HCT116 (cell line): ENCODE measurements around the gene GUK1. TPM values are rescaled to one million over a fixed set of nuclear protein-coding genes. Genes with fewer than 3 reads are reported as not detected.

ENCODE experiments used
- ATAC-seq: fragments of 200-7000 bp; cut with Tn5 transposase; 2 replicates; pipeline ENCODE4 v1.9.1; 2020; ENCODE audit warnings: mild to moderate bottlenecking, moderate library complexity
- BruUV-seq: library from RNA; stranded (reverse); fragments of 400-500 nt; replicated peaks from 2 replicates; lab custom pipeline; 2021; lab: Mats Ljungman, UMichigan
- CTCF ChIA-PET: fragments of 300-600 bp; sonication (Branson Sonifier 250); formaldehyde crosslinking; loops from one replicate; lab custom pipeline; 2021; ENCODE audit warnings: antibody characterized with exemption; lab: Charles Lee
- POLR2A ChIA-PET: fragments of 300-600, 350-600 bp; sonication (Branson Sonifier 250); formaldehyde crosslinking; loops from one replicate; lab custom pipeline; 2021; ENCODE audit warnings: antibody characterized with exemption; lab: Charles Lee
- RAD21 ChIA-PET, 2 experiments: fragments of 300-600 bp; sonication (Branson Sonifier 250); formaldehyde crosslinking; loops; one replicate each; lab custom pipeline; 2023; ENCODE audit warnings: low total read pairs in 2 of 2; ENCODE audit not compliant: uncharacterized antibody in 2 of 2, unreplicated experiment in 2 of 2, low non-redundant PET in 1 of 2; lab: Charles Lee
- DNase-seq: peaks from one replicate; pipeline ENCODE4 v3.0.0-alpha.2; 2010; ENCODE audit warnings: low read depth, low spot score
- H2AFZ ChIP-seq: fragments of 200-600 bp; shearing (Covaris generic), sonication (generic); 2 replicates; pipeline ENCODE4 v1.6.1; 2017; ENCODE audit warnings: low read depth, mixed run types, mixed read lengths, antibody characterized with exemption, low read length; ENCODE audit not compliant: poor library complexity, severe bottlenecking
- H3K27ac ChIP-seq: 2 replicates; pipeline ENCODE4 v1.5.1; 2012; ENCODE audit warnings: low read depth, low read length
- H3K27me3 ChIP-seq: fragments of 200-600 bp; sonication (generic); 2 replicates; pipeline ENCODE4 v1.6.1; 2016; ENCODE audit warnings: mixed run types, low read length, mixed read lengths; ENCODE audit not compliant: insufficient read depth
- H3K36me3 ChIP-seq, 2 experiments: fragments of 200-500 bp in 1 of 2; fragments of 200-600 bp in 1 of 2; sonication (Bioruptor generic) in 1 of 2; sonication (generic) in 1 of 2; 2 replicates each; pipeline versions ENCODE4 v1.5.1 to v1.6.1; 2014 to 2016; ENCODE audit warnings: low read length in 2 of 2, inconsistent platforms in 1 of 2, mixed read lengths in 1 of 2, mixed run types in 1 of 2; ENCODE audit not compliant: insufficient read depth in 2 of 2, control insufficient read depth in 1 of 2
- H3K4me1 ChIP-seq, 2 experiments: fragments of 200-600 bp in 1 of 2; sonication (generic) in 1 of 2; 2 replicates each; pipeline versions ENCODE4 v1.5.1 to v1.6.1; 2012 to 2017; ENCODE audit warnings: low read length in 2 of 2, inconsistent platforms in 1 of 2, mild to moderate bottlenecking in 1 of 2, mixed read lengths in 1 of 2, mixed run types in 1 of 2, moderate library complexity in 1 of 2; ENCODE audit not compliant: insufficient read depth in 2 of 2, control insufficient read depth in 1 of 2
- H3K4me2 ChIP-seq: fragments of 200-600 bp; sonication (generic); 2 replicates; pipeline ENCODE4 v1.6.1; 2017; ENCODE audit warnings: mixed run types, low read length, mixed read lengths
- H3K4me3 ChIP-seq, 2 experiments: fragments of 200-600 bp in 1 of 2; sonication (generic) in 1 of 2; replicated peaks in 1 of 2; 2 replicates each; pipeline ENCODE4 v1.5.1; 2011 to 2016; ENCODE audit warnings: low read length in 2 of 2, control low read depth in 1 of 2, low read depth in 1 of 2, mild to moderate bottlenecking in 1 of 2, mixed read lengths in 1 of 2, mixed run types in 1 of 2
- H3K79me2 ChIP-seq: fragments of 200-600 bp; sonication (generic); 2 replicates; pipeline ENCODE4 v1.6.1; 2017; ENCODE audit warnings: mild to moderate bottlenecking, mixed run types, low read length, moderate library complexity, mixed read lengths; ENCODE audit not compliant: insufficient read depth
- H3K9ac ChIP-seq: fragments of 200-600 bp; sonication (generic); 2 replicates; pipeline ENCODE4 v1.6.1; 2016; ENCODE audit warnings: low read length, mixed read lengths
- H3K9me2 ChIP-seq: fragments of 200-600 bp; sonication (generic), shearing (Covaris generic); 2 replicates; pipeline ENCODE4 v1.6.1; 2017; ENCODE audit warnings: mixed run types, mild to moderate bottlenecking, moderate library complexity; ENCODE audit not compliant: insufficient read depth
- H3K9me3 ChIP-seq, 2 experiments: fragments of 200-500 bp in 1 of 2; fragments of 200-600 bp in 1 of 2; sonication (Bioruptor generic) in 1 of 2; sonication (generic) in 1 of 2; 2 replicates each; pipeline ENCODE4 v1.6.1; 2014 to 2017; ENCODE audit warnings: low read length in 2 of 2, mixed read lengths in 2 of 2, inconsistent platforms in 1 of 2, low read depth in 1 of 2, mild to moderate bottlenecking in 1 of 2, mixed run types in 1 of 2, moderate library complexity in 1 of 2; ENCODE audit not compliant: control insufficient read depth in 1 of 2, insufficient read depth in 1 of 2
- H4K20me1 ChIP-seq: fragments of 200-600 bp; sonication (generic), shearing (Covaris generic); 2 replicates; pipeline ENCODE4 v1.6.1; 2017; ENCODE audit warnings: mixed run types, mild to moderate bottlenecking, moderate library complexity; ENCODE audit not compliant: insufficient read depth
- CBX3 ChIP-seq: IDR thresholded peaks from 2 replicates; pipeline ENCODE4 v1.6.1; 2012; ENCODE audit warnings: low read depth
- EGR1 ChIP-seq: IDR thresholded peaks from 2 replicates; pipeline ENCODE4 v1.6.1; 2012; ENCODE audit warnings: low read depth
- ELF1 ChIP-seq: IDR thresholded peaks from 2 replicates; pipeline ENCODE4 v1.6.1; 2012; ENCODE audit warnings: low read depth, borderline replicate concordance
- EZH2phosphoT487 ChIP-seq: fragments of 200-600 bp; IDR thresholded peaks from 2 replicates; pipeline ENCODE4 v1.6.1; 2018; ENCODE audit warnings: antibody characterized with exemption, borderline replicate concordance
- FOSL1 ChIP-seq: IDR thresholded peaks from 2 replicates; pipeline ENCODE4 v1.6.1; 2012; ENCODE audit warnings: low read depth
- REST ChIP-seq: IDR thresholded peaks from 2 replicates; pipeline ENCODE4 v1.6.1; 2012; ENCODE audit warnings: low read depth
- SIN3A ChIP-seq: IDR thresholded peaks from 2 replicates; pipeline ENCODE4 v1.6.1; 2012; ENCODE audit warnings: low read depth
- SP1 ChIP-seq: IDR thresholded peaks from 2 replicates; pipeline ENCODE4 v1.6.1; 2012; ENCODE audit warnings: low read depth
- SRF ChIP-seq: IDR thresholded peaks from 2 replicates; pipeline ENCODE4 v1.6.1; 2012; ENCODE audit warnings: low read depth
- ZFX ChIP-seq: fragments of 450-650 bp; IDR thresholded peaks from 2 replicates; pipeline ENCODE4 v1.6.1; 2017
- intact Hi-C: fragments of 100-400 bp; cut with micrococcal nuclease; formaldehyde crosslinking; loops from 2 replicates; pipeline ENCODE4 v1.10.0; 2022
- total RNA-seq: library from RNA; stranded (reverse); gene quantifications from one replicate; pipeline ENCODE4 v1.2.1, GENCODE V29; 2021; ENCODE audit not compliant: unreplicated experiment

The GUK1 gene
- total RNA-seq, 1 experiment from 2014 or later = 145 TPM

GRCh38 chr1:228171221-228171891 lies 31.3 kb downstream of the GUK1 start:
- RAD21 ChIA-PET = no interaction called here
- TF ChIP-seq ZFX (no peak), ELF1 (no peak), CBX3 (no peak), EZH2phosphoT487 (no peak), SP1 (no peak), SIN3A (no peak), EGR1 (no peak), REST (no peak), FOSL1 (no peak), SRF (no peak)
- TF ChIP-seq, all 23 proteins: peak for 0
- peaks cover 11 to 24% of the 10 kb centered on the region in 2 experiments for H3K4me1 ChIP-seq
- BruUV-seq = no TSS peak
- intact Hi-C loops = no loop called here
- H3K79me2 ChIP-seq = peaks cover 28% of the 10 kb centered on the region
- H3K27me3 ChIP-seq = no peaks in the 10 kb centered on the region
- no peak for ATAC-seq
- ChIA-PET CTCF (no interaction called here), POLR2A (no interaction called here)
- H3K9ac ChIP-seq = no peak overlapping the region
- no peak overlapping the region for H3K4me3 ChIP-seq
- no peaks in the 10 kb centered on the region for H3K9me3 ChIP-seq
- no peak for DNase-seq
- H4K20me1 ChIP-seq = no peaks in the 10 kb centered on the region
- no peak overlapping the region for H2AFZ ChIP-seq
- H3K4me2 ChIP-seq = no peak overlapping the region
- H3K27ac ChIP-seq = no peak overlapping the region
- H3K9me2 ChIP-seq = no peaks in the 10 kb centered on the region
- no peaks in the 10 kb centered on the region for H3K36me3 ChIP-seq
